H9 (cell line): ENCODE data around the gene RNF145. TPM values are rescaled to one million over a fixed set of nuclear protein-coding genes. Genes with fewer than 3 reads are reported as not detected.

ENCODE experiments used
- DNase-seq: peaks from one replicate; pipeline ENCODE4 v3.0.0-alpha.2; 2017
- H2AFZ ChIP-seq: one replicate; pipeline ENCODE4 v1.6.1; 2013; ENCODE audit warnings: mild to moderate bottlenecking, low read length, control low read depth, moderate library complexity
- H2AK5ac ChIP-seq: 2 replicates; pipeline ENCODE4 v1.6.1; 2013; ENCODE audit warnings: low read length, control low read depth, mixed read lengths; ENCODE audit not compliant: insufficient read length
- H2BK120ac ChIP-seq: one replicate; pipeline ENCODE4 v1.6.1; 2013; ENCODE audit warnings: low read depth, mild to moderate bottlenecking, low read length, control low read depth, inconsistent platforms; ENCODE audit not compliant: poor library complexity, severe bottlenecking
- H2BK12ac ChIP-seq: 2 replicates; pipeline ENCODE4 v1.6.1; 2013; ENCODE audit warnings: low read length, control low read depth, mixed read lengths, low read depth; ENCODE audit not compliant: insufficient read length
- H2BK15ac ChIP-seq: 2 replicates; pipeline ENCODE4 v1.6.1; 2013; ENCODE audit warnings: low read depth, low read length, control low read depth
- H2BK20ac ChIP-seq: one replicate; pipeline ENCODE4 v1.6.1; 2013; ENCODE audit warnings: low read depth, mild to moderate bottlenecking, low read length, control low read depth, inconsistent platforms; ENCODE audit not compliant: poor library complexity, severe bottlenecking
- H2BK5ac ChIP-seq: 2 replicates; pipeline ENCODE4 v1.6.1; 2013; ENCODE audit warnings: low read length, control low read depth, mixed read lengths; ENCODE audit not compliant: insufficient read length
- H3K14ac ChIP-seq: 2 replicates; pipeline ENCODE4 v1.6.1; 2013; ENCODE audit warnings: low read length, control low read depth; ENCODE audit not compliant: insufficient read depth
- H3K18ac ChIP-seq: 2 replicates; pipeline ENCODE4 v1.6.1; 2013; ENCODE audit warnings: low read depth, mild to moderate bottlenecking, mixed read lengths, low read length, control low read depth; ENCODE audit not compliant: insufficient read length
- H3K23ac ChIP-seq: 2 replicates; pipeline ENCODE4 v1.6.1; 2013; ENCODE audit warnings: low read length, control low read depth, mixed read lengths, low read depth; ENCODE audit not compliant: insufficient read length
- H3K23me2 ChIP-seq: 2 replicates; pipeline ENCODE4 v1.6.1; 2013; ENCODE audit warnings: low read depth, mild to moderate bottlenecking, mixed read lengths, low read length, control low read depth; ENCODE audit not compliant: insufficient read length, poor library complexity, severe bottlenecking
- H3K27ac ChIP-seq: 2 replicates; pipeline ENCODE4 v1.5.1; 2013; ENCODE audit warnings: low read length, control low read depth, mixed read lengths, low read depth; ENCODE audit not compliant: insufficient read length
- H3K27me3 ChIP-seq: 2 replicates; pipeline ENCODE4 v1.6.1; 2013; ENCODE audit warnings: low read length, control low read depth, inconsistent platforms; ENCODE audit not compliant: insufficient read depth
- H3K4ac ChIP-seq: 2 replicates; pipeline ENCODE4 v1.6.1; 2013; ENCODE audit warnings: low read depth, mild to moderate bottlenecking, control low read depth, inconsistent platforms, low read length, moderate library complexity
- H3K4me1 ChIP-seq: 2 replicates; pipeline ENCODE4 v1.6.1; 2013; ENCODE audit warnings: low read length, control low read depth, inconsistent platforms; ENCODE audit not compliant: insufficient read depth
- H3K4me2 ChIP-seq: 2 replicates; pipeline ENCODE4 v1.6.1; 2013; ENCODE audit warnings: low read length, control low read depth, mixed read lengths; ENCODE audit not compliant: insufficient read length, insufficient read depth
- H3K56ac ChIP-seq: 2 replicates; pipeline ENCODE4 v1.6.1; 2013; ENCODE audit warnings: low read depth, mild to moderate bottlenecking, mixed read lengths, low read length, control low read depth; ENCODE audit not compliant: insufficient read length
- H3K79me1 ChIP-seq: 2 replicates; pipeline ENCODE4 v1.6.1; 2013; ENCODE audit warnings: low read depth, mild to moderate bottlenecking, moderate library complexity, low read length, control low read depth, inconsistent platforms; ENCODE audit not compliant: insufficient read depth, poor library complexity, severe bottlenecking
- H3K79me2 ChIP-seq: 2 replicates; pipeline ENCODE4 v1.6.1; 2013; ENCODE audit warnings: low read length, control low read depth, inconsistent platforms; ENCODE audit not compliant: insufficient read depth
- H3K9ac ChIP-seq: 2 replicates; pipeline ENCODE4 v1.6.1; 2013; ENCODE audit warnings: low read length, control low read depth, mixed read lengths; ENCODE audit not compliant: insufficient read length; ENCODE audit errors: extremely low read depth
- H3K9me3 ChIP-seq: one replicate; pipeline ENCODE4 v1.6.1; 2013; ENCODE audit warnings: low read depth, low read length, inconsistent platforms; ENCODE audit not compliant: control insufficient read depth
- H3T11ph ChIP-seq: one replicate; pipeline ENCODE4 v1.6.1; 2013; ENCODE audit warnings: mild to moderate bottlenecking, low read length, control low read depth, inconsistent platforms
- H4K20me1 ChIP-seq: one replicate; pipeline ENCODE4 v1.6.1; 2013; ENCODE audit not compliant: control insufficient read depth, insufficient read length, insufficient read depth
- H4K5ac ChIP-seq: 2 replicates; pipeline ENCODE4 v1.6.1; 2013; ENCODE audit warnings: low read depth, mild to moderate bottlenecking, mixed read lengths, low read length, control low read depth; ENCODE audit not compliant: insufficient read length
- H4K8ac ChIP-seq: replicated peaks from 2 replicates; pipeline ENCODE4 v1.6.1; 2013; ENCODE audit warnings: low read length, control low read depth, mixed read lengths, low read depth; ENCODE audit not compliant: insufficient read length
- H4K91ac ChIP-seq: 2 replicates; pipeline ENCODE4 v1.6.1; 2013; ENCODE audit warnings: low read depth, mild to moderate bottlenecking, moderate library complexity, mixed read lengths, low read length, control low read depth; ENCODE audit not compliant: insufficient read length
- H3K27ac Mint-ChIP-seq, 3 experiments: 2 replicates in 2 of 3; 3 replicates in 1 of 3; pipeline ENCODE4 v1.8.0; 2020 to 2021; ENCODE audit warnings: mixed read lengths in 3 of 3, mild to moderate bottlenecking in 1 of 3, moderate library complexity in 1 of 3
- H3K27me3 Mint-ChIP-seq: 2 replicates; pipeline ENCODE4 v1.8.0; 2021; ENCODE audit warnings: low read depth, mild to moderate bottlenecking, moderate library complexity, mixed read lengths
- H3K36me3 Mint-ChIP-seq, 3 experiments: 2 replicates in 2 of 3; 3 replicates in 1 of 3; pipeline ENCODE4 v1.8.0; 2020 to 2021; ENCODE audit warnings: low read depth in 3 of 3, mixed read lengths in 3 of 3; ENCODE audit not compliant: insufficient read depth in 1 of 3
- H3K4me1 Mint-ChIP-seq, 2 experiments: 2 replicates each; pipeline ENCODE4 v1.8.0; 2020; ENCODE audit warnings: mixed read lengths in 2 of 2
- H3K4me3 Mint-ChIP-seq, 2 experiments: 2 replicates in 1 of 2; 3 replicates in 1 of 2; pipeline ENCODE4 v1.8.0; 2020 to 2021; ENCODE audit warnings: mild to moderate bottlenecking in 2 of 2, mixed read lengths in 2 of 2, moderate library complexity in 1 of 2
- H3K9me3 Mint-ChIP-seq, 2 experiments: 2 replicates in 1 of 2; 3 replicates in 1 of 2; pipeline ENCODE4 v1.8.0; 2020; ENCODE audit warnings: mild to moderate bottlenecking in 2 of 2, mixed read lengths in 2 of 2, moderate library complexity in 1 of 2
- WGBS: extraction: QIAGEN DNeasy Blood & Tissue Kit; methylation state at CpG from one replicate; pipeline ENCODE4 v1.1.7; 2013; ENCODE audit warnings: missing lambda C conversion rate, low lambda C conversion rate, mixed read lengths; ENCODE audit not compliant: insufficient read length; ENCODE audit errors: extremely low coverage; 5-methylcytosine and 5-hydroxymethylcytosine counted together
- total RNA-seq: library from RNA; stranded (reverse); gene quantifications from 2 replicates; pipeline ENCODE4 v1.2.1, GENCODE V29; 2021
- TF ChIP-seq, protein P1 (sequence below): fragments of 200-600 bp; sonication (generic); conservative IDR thresholded peaks from 3 replicates; pipeline ENCODE4 v1.8.0; 2021; ENCODE audit warnings: antibody characterized with exemption, mild to moderate bottlenecking

Gene RNF145
- total RNA-seq, 1 experiment from 2014 or later, result 59.1 TPM

- H3K18ac ChIP-seq, result no peak overlapping the region
- no peak overlapping the region for H3K14ac ChIP-seq
- H2BK5ac ChIP-seq, result no peak overlapping the region
- no peak overlapping the region for H3T11ph ChIP-seq
- H3K4me1 ChIP-seq, result peaks cover 7% of the 10 kb centered on the region; the same call in 1 of the 2 replicates
- H2AFZ ChIP-seq, result no peak overlapping the region
- H2BK12ac ChIP-seq, result no peak overlapping the region
- peaks cover 35 to 42% of the 10 kb centered on the region in 2 experiments for H3K4me1 Mint-ChIP-seq
- H3K9ac ChIP-seq, result no peak overlapping the region
- peaks cover 4% of the 10 kb centered on the region; the same call in 1 of the 2 replicates for H3K27me3 ChIP-seq
- no peaks in the 10 kb centered on the region for H3K9me3 ChIP-seq
- TF ChIP-seq, protein P1, sequence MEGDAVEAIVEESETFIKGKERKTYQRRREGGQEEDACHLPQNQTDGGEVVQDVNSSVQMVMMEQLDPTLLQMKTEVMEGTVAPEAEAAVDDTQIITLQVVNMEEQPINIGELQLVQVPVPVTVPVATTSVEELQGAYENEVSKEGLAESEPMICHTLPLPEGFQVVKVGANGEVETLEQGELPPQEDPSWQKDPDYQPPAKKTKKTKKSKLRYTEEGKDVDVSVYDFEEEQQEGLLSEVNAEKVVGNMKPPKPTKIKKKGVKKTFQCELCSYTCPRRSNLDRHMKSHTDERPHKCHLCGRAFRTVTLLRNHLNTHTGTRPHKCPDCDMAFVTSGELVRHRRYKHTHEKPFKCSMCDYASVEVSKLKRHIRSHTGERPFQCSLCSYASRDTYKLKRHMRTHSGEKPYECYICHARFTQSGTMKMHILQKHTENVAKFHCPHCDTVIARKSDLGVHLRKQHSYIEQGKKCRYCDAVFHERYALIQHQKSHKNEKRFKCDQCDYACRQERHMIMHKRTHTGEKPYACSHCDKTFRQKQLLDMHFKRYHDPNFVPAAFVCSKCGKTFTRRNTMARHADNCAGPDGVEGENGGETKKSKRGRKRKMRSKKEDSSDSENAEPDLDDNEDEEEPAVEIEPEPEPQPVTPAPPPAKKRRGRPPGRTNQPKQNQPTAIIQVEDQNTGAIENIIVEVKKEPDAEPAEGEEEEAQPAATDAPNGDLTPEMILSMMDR, result no peak
- peaks cover 9% of the 10 kb centered on the region; the same call in 1 of the 2 replicates for H3K79me2 ChIP-seq
- no peak overlapping the region for H3K23ac ChIP-seq
- H3K9me3 Mint-ChIP-seq, result 0 out of 5 replicates have a peak, but pooled peaks cover 0 to 2% of the 10 kb centered on the region in 2 experiments
- no peak overlapping the region for H2AK5ac ChIP-seq
- H4K20me1 ChIP-seq, result no peaks in the 10 kb centered on the region
- no peak for DNase-seq
- peaks cover 23% of the 10 kb centered on the region for H3K27me3 Mint-ChIP-seq
- H4K91ac ChIP-seq, result no peak overlapping the region
- H2BK20ac ChIP-seq, result no peak overlapping the region
- H3K27ac ChIP-seq, result no peak overlapping the region
- peak overlapping the region; percentile 86 to 90 for H3K4me3 Mint-ChIP-seq
- H3K36me3 Mint-ChIP-seq, result peaks cover 0 to 2% (median 0%) of the 10 kb centered on the region in 3 experiments; a peak in 1 of 7 replicates
- WGBS, result no CpG with 5 or more reads among the region's 4 CpGs
- no peaks in the 10 kb centered on the region for H3K79me1 ChIP-seq
- H3K4ac ChIP-seq, result no peak overlapping the region
- H3K27ac Mint-ChIP-seq, result no peak overlapping the region
- H3K56ac ChIP-seq, result no peak overlapping the region
- no peak overlapping the region for H2BK120ac ChIP-seq
- no peak overlapping the region for H4K8ac ChIP-seq
- peaks cover 16% of the 10 kb centered on the region for H3K23me2 ChIP-seq
- H4K5ac ChIP-seq, result no peak overlapping the region
- H2BK15ac ChIP-seq, result no peak overlapping the region
- peak overlapping the region; percentile 78 for H3K4me2 ChIP-seq
These were observed 883 bp upstream of the RNF145 start for GRCh38 chr5:159210210-159210661.
